ENCODE measurements around the gene FCHSD2. TPM values are rescaled to one million over a fixed set of nuclear protein-coding genes. Genes with fewer than 3 reads are reported as not detected.
A peak's percentile ranks its signal among the peaks of the same experiment; 100 is the strongest.

The FCHSD2 gene
- total RNA-seq, 4 donors from 2014 or later, result 20.4 to 42.4 (median 26.4) TPM

DNA sequence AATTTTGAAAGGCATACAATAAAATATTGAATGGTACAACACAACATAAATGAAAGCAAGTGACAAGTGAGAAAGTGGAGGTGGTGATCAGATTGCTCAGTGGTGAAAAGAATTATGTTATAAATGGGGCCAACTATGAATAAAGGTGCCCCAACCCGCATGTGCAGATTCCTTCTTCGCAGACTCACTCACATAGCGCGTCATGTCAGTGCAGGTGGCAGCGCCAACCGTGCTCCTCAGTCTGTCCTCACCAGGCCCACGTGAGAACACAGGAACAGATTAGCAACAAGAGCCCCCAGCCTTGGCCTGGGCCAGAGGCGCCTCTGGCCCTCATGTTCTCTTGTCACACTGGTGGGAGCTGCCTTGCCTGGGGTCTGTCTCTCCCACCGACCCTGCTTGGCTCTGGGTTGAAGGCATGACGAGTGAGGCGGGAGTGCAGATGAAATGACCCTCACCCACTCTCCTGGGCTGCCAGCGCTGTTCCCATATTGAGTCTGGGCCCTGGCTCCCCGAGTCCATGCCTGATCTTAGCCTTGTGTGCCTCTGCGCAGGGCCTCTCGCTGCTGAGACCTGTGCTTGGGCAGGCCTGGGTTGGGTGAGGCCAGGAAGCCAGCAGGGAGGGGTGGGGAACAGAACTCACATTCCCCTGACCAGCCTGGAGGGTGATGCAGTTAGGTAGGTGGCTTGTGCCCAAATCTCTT, 321.5 kb downstream of the FCHSD2 start:
- peaks cover 25 to 36% (median 31%) of the 10 kb centered on the region in 4 donors for H3K4me1 ChIP-seq
- H3K36me3 ChIP-seq, result peaks cover 3 to 36% (median 25%) of the 10 kb centered on the region in 4 donors
- 99% methylated on average over 13 of the region's 15 CpGs for WGBS
- no peak overlapping the region for H3K4me3 ChIP-seq
- intact Hi-C loops (cut with DNase I), result no loop called here
- TF ChIP-seq, protein P1, sequence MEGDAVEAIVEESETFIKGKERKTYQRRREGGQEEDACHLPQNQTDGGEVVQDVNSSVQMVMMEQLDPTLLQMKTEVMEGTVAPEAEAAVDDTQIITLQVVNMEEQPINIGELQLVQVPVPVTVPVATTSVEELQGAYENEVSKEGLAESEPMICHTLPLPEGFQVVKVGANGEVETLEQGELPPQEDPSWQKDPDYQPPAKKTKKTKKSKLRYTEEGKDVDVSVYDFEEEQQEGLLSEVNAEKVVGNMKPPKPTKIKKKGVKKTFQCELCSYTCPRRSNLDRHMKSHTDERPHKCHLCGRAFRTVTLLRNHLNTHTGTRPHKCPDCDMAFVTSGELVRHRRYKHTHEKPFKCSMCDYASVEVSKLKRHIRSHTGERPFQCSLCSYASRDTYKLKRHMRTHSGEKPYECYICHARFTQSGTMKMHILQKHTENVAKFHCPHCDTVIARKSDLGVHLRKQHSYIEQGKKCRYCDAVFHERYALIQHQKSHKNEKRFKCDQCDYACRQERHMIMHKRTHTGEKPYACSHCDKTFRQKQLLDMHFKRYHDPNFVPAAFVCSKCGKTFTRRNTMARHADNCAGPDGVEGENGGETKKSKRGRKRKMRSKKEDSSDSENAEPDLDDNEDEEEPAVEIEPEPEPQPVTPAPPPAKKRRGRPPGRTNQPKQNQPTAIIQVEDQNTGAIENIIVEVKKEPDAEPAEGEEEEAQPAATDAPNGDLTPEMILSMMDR (IDR thresholded peaks at IDR 0.05), result no peak
- no peak for TF ChIP-seq POLR2A (IDR thresholded peaks at IDR 0.05; ENCODE audit: low read depth)
- TF ChIP-seq POLR2AphosphoS5 (IDR thresholded peaks at IDR 0.05), result no peak
- no peak for TF ChIP-seq EP300 (IDR thresholded peaks at IDR 0.05)
- no peaks in the 10 kb centered on the region for H3K9me3 ChIP-seq
- no peak overlapping the region for H3K27ac ChIP-seq (replicated peaks in 1 of 4)
- H3K27me3 ChIP-seq, result no peaks in the 10 kb centered on the region
- DNase-seq (ENCODE audit: extremely low spot score), result no peak

DNA sequence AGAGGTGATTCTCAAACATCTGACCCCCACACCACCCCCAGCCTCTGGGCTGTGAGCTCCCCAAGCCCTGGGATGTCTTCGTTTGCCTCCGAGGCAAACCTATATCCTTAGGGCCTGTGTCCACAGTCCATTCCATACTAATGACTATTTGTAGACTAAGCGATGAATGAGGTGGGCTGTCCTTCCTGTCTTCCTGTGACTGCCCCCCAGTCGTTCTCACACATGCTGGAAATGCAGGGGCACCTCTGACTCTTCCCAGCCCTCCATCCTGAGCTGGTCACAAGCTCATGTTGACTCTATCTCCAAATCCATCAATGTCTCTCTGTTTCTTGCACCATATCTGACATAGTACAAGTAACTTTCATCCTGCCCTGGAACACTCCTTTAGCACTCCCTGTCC, 323.1 kb downstream of the FCHSD2 start:
- peaks cover 3 to 36% (median 25%) of the 10 kb centered on the region in 4 donors for H3K36me3 ChIP-seq
- no peak overlapping the region for H3K27ac ChIP-seq (replicated peaks in 1 of 4)
- DNase-seq (ENCODE audit: extremely low spot score), result no peak
- 89% methylated on average over 3 of the region's 4 CpGs for whole genome bisulfite sequencing
- TF ChIP-seq POLR2AphosphoS5 (IDR thresholded peaks at IDR 0.05) (no peak), POLR2A (IDR thresholded peaks at IDR 0.05; ENCODE audit: low read depth) (no peak), EP300 (IDR thresholded peaks at IDR 0.05) (no peak)
- TF ChIP-seq, protein P1 (IDR thresholded peaks at IDR 0.05), result no peak
- peaks cover 33 to 47% (median 39%) of the 10 kb centered on the region in 4 donors for H3K4me1 ChIP-seq
- no peak overlapping the region for H3K4me3 ChIP-seq
- intact Hi-C loops (cut with DNase I), result no loop called here
- H3K27me3 ChIP-seq, result no peaks in the 10 kb centered on the region
- no peaks in the 10 kb centered on the region for H3K9me3 ChIP-seq

DNA sequence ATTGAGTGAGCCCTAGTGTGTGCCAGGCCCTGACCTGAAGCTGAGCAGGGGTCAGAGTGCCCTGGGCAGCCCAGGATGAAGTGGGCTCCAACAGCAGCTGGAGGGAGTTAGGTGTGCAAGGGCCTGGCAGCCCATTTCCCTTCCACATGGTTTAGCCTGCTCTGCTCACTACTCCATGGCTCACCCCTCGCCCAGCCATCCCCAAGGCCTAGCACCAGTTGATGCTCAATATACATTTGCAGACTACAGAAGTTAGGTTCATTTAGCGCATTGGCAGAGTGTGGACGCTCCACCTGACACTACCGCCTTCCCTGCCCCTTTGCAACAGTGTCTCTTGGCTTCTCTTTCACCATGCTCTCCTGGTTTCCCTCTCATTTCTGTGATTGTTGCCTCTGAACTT, 324.2 kb downstream of the FCHSD2 start:
- no peak for DNase-seq (ENCODE audit: extremely low spot score)
- Histone ChIP-seq H3K27ac (replicated peaks in 1 of 4) (no peak overlapping the region), H3K36me3 (peaks cover 3 to 36% (median 25%) of the 10 kb centered on the region in 4 donors), H3K27me3 (no peaks in the 10 kb centered on the region), H3K4me3 (no peak overlapping the region), H3K4me1 (peaks cover 40 to 56% (median 47%) of the 10 kb centered on the region in 4 donors), H3K9me3 (no peaks in the 10 kb centered on the region)
- WGBS, result 100% methylated on average over 4 of the region's 4 CpGs
- intact Hi-C loops (cut with DNase I), result no loop called here
- TF ChIP-seq POLR2AphosphoS5 (IDR thresholded peaks at IDR 0.05), result no peak
- TF ChIP-seq EP300 (IDR thresholded peaks at IDR 0.05), result no peak
- no peak for TF ChIP-seq POLR2A (IDR thresholded peaks at IDR 0.05; ENCODE audit: low read depth)
- TF ChIP-seq, protein P1 (IDR thresholded peaks at IDR 0.05), result no peak

DNA sequence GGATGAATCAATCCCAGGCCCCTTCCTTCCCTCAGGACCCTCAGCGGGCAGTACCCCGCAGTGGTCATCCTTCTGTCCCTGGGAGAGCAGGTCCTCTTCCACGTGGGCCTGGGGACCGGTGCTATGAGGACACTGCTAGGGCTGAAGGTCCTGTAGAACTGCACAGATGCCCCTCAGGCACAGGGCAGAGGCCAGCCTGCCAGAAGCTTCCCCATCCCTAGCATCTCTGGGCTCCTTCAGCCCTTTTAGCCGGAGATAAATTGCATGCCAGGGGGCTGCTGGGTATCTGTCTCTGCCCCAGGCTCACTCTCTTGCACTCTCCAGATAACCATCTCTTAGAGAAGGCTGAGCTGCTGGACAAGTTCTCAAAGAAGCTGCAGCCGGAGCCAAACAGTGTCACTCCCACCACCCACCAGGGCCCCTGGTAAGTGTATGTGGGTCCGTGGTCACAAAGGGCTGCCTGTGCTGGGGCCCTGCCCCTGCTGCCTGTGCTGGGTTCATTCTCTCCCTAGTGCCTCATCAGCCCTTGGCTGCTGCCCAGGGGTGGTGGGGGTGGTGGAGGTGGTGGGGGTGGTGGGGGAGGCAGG, 325.6 kb downstream of the FCHSD2 start:
- Histone ChIP-seq H3K9me3 (no peaks in the 10 kb centered on the region), H3K27ac (replicated peaks in 1 of 4) (no peak overlapping the region), H3K4me3 (peak overlapping the region in 1 of 4 donors; percentile 92), H3K36me3 (peaks cover 3 to 36% (median 25%) of the 10 kb centered on the region in 4 donors), H3K27me3 (no peaks in the 10 kb centered on the region), H3K4me1 (peaks cover 41 to 58% (median 50%) of the 10 kb centered on the region in 4 donors)
- WGBS, result 50% methylated on average over 1 of the region's 7 CpGs
- no peak for DNase-seq (ENCODE audit: extremely low spot score)
- intact Hi-C loops (cut with DNase I), result no loop called here
- TF ChIP-seq POLR2AphosphoS5 (IDR thresholded peaks at IDR 0.05), result no peak
- TF ChIP-seq EP300 (IDR thresholded peaks at IDR 0.05), result no peak
- TF ChIP-seq, protein P1 (IDR thresholded peaks at IDR 0.05), result no peak
- no peak for TF ChIP-seq POLR2A (IDR thresholded peaks at IDR 0.05; ENCODE audit: low read depth)
